Embryonic facial prominence (tissue), 1 donor: ENCODE data around the gene GIMAP4.
"Not testable (repeated sequence)": the region's sequence is repeated elsewhere in the genome, so short reads cannot be mapped to it uniquely, and the experiment has no call there.

Source experiments
- DNase-seq: peaks from one replicate; pipeline ENCODE4 v3.0.0-alpha.2; 2016; ENCODE audit errors: extremely low spot score

GIMAP4 gene

GRCh38 chr7:150580638-150581394 is 13.6 kb downstream of the GIMAP4 start:
- DNase-seq = no peak

- DNase-seq = no peak
These were observed 18.0 kb downstream of the GIMAP4 start for GRCh38 chr7:150585199-150585598.

GRCh38 chr7:150586068-150586784 is 19.0 kb downstream of the GIMAP4 start:
- no peak for DNase-seq

- DNase-seq = no peak
These were observed 19.6 kb downstream of the GIMAP4 start for GRCh38 chr7:150586785-150587152.

- DNase-seq = no peak
These were observed 20.4 kb downstream of the GIMAP4 start for GRCh38 chr7:150587551-150587950.

DNA sequence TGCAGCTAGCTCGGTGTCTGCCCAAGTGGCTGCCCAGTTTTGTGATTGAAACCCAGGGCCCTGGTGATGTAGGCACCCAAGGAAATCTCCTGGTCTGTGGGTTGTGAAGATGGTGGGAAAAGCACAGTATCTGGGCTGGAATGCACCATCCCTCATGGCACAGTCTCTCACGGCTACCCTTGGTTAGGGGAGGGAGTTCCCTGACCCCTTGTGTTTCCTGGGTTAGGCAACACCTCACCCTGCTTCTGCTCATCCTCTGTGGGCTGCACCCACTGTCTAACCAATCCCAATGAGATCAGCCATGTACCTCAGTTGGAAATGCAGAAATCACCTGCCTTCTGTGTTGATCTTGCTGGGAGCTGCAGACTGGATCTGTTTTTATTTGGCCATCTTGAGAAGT is 27.6 kb downstream of the GIMAP4 start:
- DNase-seq = no peak

GRCh38 chr7:150595361-150595760 is 28.2 kb downstream of the GIMAP4 start:
- DNase-seq = no peak

DNA sequence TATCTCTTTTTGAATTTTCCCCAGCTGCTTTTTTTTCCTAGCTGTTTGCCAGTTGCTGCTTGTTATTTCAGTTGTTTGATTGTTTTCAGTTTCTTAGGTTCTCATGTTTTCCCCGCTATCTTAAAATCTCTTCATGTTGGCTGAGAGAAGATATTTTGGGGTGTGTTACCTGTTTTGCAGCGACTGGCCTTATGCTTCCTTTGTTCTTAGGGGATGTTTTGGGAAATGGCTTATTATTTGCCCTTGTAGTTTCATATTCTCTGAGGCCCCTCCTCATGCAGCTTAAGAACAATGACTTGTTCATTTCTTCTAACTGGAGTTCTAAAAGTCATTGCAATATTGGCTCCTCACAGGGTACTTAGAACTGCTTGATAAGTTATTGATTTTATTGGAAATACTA is 36.4 kb downstream of the GIMAP4 start:
- DNase-seq = not testable (repeated sequence)

- DNase-seq = no peak
These were observed 43.0 kb downstream of the GIMAP4 start for GRCh38 chr7:150610233-150610632.

- no peak for DNase-seq
These were observed 45.7 kb downstream of the GIMAP4 start for GRCh38 chr7:150612925-150613324.

GRCh38 chr7:150613880-150614279 is 46.7 kb downstream of the GIMAP4 start:
- no peak for DNase-seq

- not testable (repeated sequence) for DNase-seq
These were observed 47.2 kb downstream of the GIMAP4 start for GRCh38 chr7:150614426-150614825.

- not testable (repeated sequence) for DNase-seq
These were observed 48.1 kb downstream of the GIMAP4 start for GRCh38 chr7:150615221-150615755.

- DNase-seq = no peak
These were observed 52.9 kb downstream of the GIMAP4 start for GRCh38 chr7:150620061-150620460.

GRCh38 chr7:150620617-150621371 is 53.6 kb downstream of the GIMAP4 start:
- DNase-seq = no peak

DNA sequence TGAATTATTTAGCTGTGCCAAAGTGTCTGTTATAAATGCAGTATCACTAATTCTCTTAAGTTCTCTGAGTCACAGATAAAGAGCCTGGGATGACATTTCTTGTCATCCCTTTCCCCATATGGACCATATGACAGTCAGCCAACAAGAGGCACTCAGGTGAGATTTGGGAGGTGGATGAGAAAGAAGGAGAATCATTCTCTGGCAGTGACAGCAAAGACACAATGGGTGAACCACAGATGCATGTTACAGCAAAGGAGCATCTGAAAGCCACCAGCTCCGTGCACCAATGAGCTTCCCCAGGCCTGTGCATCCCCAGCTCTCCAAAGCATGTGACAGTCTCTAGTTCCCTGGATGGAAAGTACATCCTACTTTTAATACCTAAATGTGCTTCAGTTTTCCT is 54.2 kb downstream of the GIMAP4 start:
- no peak for DNase-seq
